Stimulated activated CD8-positive, alpha-beta memory T cell treated with anti-CD3 and anti-CD28 coated beads, Interleukin-7, amount 100 ng/mL, for 1 hour (primary cell): Measurements from ENCODE around the gene HYKK.
A peak's percentile ranks its signal among the peaks of the same experiment; 100 is the strongest.
"Not testable (repeated sequence)": the region's sequence is repeated elsewhere in the genome, so short reads cannot be mapped to it uniquely, and the experiment has no call there.

Source experiments
- DNase-seq, 2 donors: peaks; one replicate each; pipeline ENCODE4 v3.0.0-alpha.2; 2020; ENCODE audit warnings: low read depth in 2 of 2

HYKK gene, protein sequence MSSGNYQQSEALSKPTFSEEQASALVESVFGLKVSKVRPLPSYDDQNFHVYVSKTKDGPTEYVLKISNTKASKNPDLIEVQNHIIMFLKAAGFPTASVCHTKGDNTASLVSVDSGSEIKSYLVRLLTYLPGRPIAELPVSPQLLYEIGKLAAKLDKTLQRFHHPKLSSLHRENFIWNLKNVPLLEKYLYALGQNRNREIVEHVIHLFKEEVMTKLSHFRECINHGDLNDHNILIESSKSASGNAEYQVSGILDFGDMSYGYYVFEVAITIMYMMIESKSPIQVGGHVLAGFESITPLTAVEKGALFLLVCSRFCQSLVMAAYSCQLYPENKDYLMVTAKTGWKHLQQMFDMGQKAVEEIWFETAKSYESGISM

DNA sequence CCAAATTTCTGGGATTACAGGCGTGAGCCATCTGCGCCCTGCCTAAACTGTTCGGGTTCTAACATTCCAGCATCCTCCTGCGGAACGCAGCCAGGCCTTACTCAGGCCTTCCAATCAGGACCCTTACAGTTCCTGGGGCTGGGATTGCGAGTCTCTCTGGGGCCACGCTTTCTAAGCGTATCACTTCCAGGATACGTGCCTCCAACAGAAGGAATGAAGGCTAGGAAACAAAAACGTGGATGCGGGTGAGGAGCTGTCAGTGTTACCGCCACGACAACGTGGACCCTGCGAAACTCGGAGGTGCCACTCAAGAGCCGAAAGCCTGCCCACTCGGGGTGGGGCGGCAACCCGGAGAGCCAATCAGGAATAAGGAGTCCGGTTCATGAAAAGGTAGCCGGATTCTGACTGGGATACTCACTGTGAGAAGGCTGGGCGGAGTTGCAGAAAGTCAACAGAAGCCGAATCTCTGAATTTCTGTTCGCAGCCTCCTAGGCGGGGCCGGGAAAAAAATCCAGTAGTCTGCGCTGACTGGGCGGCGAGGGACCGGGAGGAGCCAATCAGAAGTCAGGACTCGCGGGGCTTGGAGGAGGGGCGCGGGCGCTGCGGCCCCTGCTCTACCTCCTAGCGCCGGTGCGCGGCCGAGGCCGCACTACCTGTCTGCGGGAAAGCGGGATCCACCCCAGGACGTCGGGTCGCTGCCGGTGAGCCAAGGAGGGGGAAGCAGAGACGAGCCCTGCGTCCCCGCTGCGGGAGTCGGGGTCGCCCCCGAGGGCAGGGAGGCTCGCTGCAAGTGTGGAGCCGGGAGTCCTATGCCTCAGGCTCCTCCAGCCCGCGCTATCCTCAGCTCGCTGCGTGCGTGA lies at the start of gene HYKK:
Gene HYKK (plus strand): TSS at position 607 of the 860 bp plus-strand sequence. CDS start 5,512 bp downstream, outside the sequence.
- DNase-seq, result peak; percentile 24 to 36

DNA sequence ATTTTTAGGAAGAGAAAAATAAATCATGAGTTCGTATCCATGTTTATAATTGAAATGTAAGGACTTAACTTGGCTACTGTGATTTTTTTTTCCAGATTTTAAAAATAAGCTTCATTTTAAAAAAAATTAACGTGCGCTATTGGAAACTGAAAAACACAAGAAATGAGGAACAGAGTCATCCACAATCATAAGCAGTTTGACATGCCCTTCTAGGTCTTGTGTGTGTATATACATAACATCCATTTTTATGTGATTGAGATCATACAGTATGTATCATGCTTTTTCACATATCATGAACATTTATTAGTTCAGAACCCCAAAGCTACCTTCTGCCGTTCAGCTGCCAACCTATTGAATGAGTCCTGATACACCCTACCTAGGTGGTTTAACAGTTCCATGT lies 46.6 kb upstream of the HYKK start:
- no peak for DNase-seq

DNA sequence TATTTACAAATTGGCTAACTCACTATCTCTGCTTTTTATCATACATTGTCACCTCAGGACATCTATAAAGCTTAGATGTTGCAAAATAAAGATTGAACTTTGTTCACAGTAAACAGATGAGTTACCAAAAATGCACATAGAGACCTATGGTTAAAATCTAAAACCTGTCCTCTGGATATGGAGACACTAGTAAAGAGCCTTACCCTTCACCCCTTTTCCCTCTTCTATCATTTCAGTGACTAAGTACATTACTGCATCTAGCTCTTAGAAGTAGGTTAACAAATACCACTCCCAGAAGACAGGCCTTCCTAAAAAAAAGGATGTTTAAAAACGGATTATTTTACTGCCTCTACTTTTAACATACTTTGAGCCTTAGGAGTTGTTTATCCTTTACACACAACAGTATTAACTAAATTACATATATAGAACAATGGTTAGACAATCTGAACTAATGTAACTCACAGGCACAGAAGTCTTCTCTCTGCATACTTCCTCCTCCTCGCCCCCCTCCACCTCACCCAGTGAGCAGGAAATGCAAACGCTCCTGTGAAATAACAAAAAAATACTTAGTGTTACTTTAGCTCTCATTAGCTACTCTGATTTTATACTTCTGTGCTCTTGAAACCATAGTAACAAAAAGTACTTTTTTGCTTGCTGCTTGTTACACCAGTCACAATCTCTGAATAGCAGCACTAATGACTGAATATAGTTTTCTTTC lies 46.0 kb upstream of the HYKK start:
- DNase-seq, result peak in 1 of 2 donors; percentile 23

DNA sequence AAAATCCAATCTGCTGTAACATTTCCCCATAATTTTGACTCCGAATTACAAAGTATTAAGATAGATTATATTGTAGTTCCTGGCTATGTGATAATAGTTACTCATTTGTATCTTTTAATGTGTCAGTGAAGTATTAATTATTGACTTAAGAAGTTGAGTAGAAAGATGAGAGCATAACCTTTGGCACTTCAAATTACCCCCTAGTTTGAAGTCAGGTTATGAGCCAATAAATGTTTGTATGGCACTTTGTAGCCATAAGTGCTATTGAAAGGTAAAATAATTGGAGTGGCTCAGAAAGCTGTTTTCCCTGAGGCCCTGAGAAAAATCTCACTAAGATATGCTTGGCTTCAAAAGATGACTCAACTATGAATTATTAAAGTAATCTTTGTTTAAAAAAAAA lies 38.3 kb upstream of the HYKK start:
- no peak for DNase-seq

DNA sequence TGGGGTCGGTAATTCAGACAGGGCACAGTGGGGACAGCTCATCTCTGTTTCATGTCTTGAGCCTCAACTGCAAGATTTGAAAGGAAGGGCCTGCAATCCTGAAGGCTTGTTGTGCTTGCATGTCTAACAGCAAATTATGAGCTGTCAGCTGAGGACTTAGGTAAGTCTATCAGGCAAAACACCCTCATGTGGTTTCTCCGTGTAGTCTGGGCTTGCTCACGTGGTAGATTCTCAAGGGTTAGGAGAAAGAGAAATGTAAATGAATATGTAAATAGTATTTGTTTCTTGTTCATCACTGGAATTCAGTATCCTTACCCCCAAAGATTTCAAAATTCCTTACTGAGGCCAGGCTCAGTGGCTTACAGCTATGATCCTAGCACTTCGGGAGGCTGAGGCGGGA lies 30.1 kb upstream of the HYKK start:
- DNase-seq, result no peak

DNA sequence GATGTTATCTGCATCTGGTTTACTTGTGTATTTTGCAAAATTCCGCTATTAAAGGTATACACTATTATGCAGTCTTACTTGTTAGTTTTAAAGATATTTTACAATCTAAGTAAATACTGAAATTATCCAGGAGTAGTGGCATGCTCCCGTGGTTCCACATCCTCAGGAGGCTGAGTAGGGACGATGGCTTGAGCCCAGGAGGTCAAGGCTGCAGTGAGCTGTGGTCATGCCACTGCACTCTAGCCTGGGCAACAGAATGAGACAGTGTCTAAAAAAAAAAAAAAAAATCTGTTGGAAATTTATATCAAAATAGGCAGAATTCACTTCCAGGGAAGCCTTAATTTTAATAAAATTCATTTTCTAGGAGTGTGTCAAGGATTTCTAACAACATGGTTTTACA lies 27.7 kb upstream of the HYKK start:
- DNase-seq, result no peak

DNA sequence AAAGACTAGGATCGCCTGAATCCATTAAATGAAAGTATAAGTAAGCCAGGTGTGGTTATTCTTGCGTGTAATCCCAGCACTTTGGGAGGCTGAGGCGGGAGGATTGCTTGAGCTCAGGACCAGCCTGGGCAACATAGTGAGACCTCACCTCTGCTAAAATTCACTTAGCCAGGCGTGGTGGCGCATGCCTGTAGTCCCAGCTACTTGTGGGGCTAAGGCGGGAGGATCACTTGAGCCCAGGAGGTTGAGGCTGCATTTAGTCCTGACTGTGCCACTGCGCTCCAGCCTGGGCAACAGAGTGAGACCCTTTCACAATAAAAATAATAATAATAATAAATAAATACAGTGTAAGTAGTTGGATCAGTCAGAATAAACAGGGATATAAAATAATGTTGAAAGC lies 25.5 kb upstream of the HYKK start:
- DNase-seq, result no peak

DNA sequence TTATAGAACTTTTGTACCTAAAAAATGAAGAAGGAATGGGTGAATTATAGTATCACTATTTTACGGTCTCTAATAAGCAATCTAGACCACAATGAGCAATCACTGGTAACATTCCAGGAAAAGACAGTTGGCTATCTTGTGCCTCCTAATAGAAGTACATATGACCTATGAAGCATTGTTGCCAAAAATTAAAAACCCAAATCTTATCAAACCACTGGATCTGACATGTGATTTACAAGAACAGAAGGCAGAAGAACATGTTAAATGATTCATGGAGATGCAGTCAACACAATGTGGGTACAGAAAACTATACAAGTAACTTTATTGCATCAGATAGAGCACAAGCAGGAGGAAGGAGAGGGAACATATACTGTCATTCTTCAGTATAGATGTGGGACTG lies 14.5 kb upstream of the HYKK start:
- DNase-seq, result no peak

DNA sequence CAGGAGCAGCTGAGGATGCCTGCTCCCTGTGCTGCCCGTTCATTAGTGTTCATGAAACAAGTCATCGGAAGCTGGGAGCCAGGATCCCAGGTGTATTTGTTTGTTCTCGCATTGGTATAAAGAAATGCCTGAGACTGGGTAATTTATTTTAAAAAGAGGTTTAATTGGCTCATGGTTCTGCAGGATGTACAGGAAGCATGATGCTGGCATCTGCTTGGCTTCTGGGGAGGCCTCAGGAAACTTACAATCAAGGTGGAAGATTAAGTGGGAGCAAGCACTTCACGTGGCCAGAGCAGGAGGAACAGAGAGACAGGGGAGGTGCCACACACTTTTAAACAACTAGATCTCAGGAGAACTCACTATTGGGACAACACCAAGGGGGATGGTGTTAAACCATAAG lies 5.5 kb upstream of the HYKK start:
- DNase-seq, result no peak

DNA sequence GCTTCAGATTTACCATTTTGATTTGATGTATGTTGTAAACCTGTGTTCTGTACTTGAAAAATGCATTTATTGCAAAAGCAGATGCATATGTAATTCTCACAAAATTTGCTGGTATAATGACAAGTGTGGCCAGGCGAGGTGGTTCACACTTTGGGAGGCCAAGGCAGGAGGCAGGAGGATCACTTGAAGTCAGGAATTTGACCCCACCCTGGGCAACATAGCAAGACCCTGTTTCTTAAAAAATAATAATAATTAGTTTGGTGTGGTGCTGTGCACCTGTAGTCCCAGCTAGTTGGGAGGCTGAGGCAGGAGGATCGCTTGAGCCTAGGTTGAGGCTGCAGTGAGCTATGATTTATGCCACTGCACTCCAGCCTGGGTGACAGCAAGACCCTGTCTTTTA lies 4.7 kb upstream of the HYKK start:
- DNase-seq, result no peak

DNA sequence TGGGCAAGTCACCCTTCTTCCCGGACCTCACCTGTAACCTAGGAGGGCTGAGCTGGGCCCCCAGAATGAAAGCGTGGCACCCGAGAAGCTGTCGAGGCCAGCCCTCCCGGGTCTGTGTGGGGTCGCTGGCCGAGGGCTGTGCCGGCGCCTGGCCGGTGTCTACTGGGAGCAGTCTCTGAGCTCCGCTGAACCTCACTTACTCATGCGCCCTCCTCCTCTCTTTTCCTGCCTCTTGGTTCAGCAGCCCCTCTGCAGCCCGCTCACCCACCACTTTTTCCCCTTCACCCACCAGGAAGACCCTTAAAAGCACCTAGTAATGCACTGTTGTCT lies 419 bp downstream of the HYKK start:
- DNase-seq, result no peak

DNA sequence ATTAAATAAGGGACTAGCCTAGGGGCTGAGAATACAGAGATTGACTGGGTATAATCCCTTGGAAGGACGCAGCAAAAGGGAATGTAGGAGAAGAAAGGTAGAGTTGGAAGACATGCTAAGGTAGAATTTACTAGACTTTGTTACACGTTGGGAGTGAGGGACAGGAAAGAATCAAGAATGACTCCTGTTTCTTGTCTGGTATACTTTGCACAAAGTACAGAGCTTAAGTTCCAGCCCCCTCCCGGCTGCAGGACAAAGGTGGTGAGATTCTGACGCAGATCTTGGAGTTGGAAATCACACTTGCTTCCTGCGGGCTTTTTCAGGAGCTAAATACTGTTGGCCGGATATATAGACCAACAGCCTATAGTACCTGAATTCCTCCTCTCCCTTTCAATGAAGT lies 895 bp downstream of the HYKK start:
- no peak for DNase-seq

DNA sequence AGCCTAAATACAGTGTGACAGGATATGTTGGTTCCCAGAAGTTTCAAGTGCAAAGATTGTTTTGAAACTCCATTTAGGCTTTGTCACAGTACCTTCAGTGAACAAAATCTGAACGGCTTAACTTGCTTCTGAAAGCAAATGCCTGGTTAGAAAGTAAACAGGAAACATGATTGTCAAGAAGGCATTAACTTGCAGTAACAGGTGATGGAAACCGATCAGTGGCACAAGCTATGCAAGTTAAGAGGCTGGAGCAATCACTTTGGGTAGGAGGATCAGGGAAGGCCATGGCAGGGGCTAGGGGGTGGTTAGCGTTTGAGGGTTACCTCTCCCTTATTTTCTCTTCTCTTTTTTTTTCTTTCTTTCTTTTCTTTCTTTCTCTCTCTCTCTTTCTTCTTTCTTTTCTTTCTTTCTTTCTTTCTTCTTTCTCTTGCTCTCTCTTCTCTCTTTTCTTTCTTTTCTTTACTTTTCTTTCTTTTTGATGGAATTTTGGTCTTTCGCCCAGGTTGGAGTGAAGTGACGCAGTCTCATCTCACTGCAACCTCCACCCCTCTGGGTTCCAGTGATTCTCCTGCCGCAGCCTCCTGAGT lies 2.4 kb downstream of the HYKK start:
- no peak for DNase-seq

DNA sequence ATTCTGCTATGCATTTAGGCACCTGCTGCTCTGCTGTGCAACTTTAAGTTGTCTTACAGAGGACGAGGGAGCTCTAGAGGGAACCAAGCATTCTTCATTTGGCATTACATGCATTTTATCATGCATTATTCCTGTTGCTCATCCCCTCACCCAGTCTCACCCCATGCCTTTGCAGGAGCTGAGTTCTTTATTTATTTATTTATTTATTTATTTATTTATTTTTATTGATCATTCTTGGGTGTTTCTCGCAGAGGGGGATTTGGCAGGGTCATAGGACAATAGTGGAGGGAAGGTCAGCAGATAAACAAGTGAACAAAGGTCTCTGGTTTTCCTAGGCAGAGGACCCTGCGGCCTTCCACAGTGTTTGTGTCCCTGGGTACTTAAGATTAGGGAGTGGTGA lies 12.7 kb downstream of the HYKK start:
- not testable (repeated sequence) for DNase-seq

DNA sequence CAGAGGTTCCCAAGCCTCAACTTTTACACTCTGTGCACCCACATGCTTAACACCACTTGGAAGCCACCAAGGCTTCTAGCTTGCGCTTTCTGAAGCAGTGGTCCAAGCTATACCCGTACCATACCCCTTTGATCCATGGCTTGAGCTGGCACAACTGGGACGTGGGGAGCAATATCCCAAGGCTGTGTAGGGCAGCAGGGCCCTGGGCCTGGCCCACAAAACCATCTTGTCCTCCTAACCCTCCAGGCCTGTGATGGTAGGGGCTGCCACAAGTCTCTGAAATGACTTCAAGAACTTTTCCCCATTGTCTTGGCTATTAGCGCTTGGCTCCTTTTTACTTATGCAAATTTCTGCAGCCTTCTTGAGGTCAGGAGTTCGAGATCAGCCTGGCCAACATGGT lies 16.9 kb downstream of the HYKK start:
- DNase-seq, result no peak

DNA sequence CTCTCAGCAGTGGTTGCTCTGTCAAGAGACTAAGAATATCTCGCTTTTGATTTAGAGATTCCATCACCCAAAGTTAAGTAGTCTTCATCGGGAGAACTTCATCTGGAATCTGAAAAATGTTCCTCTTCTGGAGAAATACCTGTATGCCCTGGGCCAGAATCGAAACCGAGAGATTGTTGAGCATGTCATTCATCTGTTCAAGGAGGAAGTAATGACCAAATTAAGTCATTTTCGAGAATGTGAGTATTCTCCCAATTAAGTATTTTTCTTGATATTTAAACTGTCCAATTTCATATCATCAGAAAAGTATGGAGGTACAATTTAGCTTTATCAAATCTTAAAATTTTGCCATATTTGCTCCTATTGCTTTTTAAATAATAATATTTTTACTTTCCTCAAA lies 19.9 kb downstream of the HYKK start:
- DNase-seq, result no peak

DNA sequence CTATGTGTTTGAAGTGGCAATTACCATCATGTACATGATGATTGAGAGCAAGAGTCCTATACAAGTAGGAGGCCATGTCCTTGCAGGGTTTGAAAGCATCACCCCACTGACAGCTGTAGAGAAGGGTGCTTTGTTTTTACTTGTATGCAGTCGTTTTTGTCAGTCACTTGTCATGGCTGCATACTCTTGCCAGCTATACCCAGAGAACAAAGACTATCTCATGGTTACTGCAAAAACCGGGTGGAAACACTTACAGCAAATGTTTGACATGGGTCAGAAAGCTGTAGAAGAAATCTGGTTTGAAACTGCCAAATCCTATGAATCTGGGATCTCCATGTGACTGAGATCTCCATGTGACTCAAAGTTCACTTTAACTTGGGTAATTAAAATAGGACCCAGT lies 26.0 kb downstream of the HYKK start:
- DNase-seq, result no peak

DNA sequence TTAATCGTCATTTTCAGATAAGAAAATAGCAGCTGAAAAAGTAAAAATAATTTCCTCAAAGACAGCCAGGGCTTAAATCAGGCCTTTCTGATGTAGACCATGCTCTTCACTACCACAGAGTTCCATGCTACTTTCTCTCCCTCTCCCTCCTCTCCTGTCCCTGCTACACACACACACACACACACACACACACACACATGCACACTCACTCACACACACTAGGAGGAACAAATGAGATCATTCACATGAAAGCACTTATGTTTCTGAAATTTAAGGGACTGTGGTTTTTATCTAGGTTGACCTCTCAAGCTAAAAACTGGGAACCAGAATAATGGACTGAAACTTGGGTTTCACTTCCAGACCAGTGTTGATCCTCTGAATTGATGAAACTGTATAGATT lies 28.8 kb downstream of the HYKK start:
- no peak for DNase-seq

DNA sequence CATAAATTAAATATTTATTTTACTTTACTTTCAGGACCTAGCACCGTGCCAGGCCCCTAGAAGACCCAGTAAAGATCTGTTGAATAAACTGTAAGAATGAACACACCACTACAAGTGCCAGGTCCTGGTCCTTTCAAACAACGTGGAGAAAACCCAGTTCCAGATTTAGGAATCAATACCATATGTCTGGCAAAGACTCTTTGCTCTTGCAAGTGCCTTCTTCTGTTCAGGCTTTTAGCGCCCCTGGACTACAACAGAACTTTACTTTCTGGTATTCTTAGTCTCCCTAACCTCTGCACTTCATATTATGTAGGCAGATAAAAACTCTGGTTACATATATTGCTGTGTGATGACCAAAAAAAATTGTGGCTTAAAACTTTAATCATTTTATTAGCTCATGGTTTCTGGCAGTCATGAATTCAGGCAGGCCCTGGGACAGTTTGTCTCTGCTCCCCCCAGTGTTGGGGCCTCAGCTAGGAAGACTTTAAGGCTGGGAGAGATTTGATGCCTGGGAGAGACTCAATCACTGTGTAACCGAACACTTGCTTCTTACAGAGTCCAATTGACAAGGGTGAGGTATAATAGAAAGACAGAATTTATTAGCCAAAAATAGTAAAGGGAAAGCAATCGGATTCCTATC lies 30.0 kb downstream of the HYKK start:
- DNase-seq, result no peak

DNA sequence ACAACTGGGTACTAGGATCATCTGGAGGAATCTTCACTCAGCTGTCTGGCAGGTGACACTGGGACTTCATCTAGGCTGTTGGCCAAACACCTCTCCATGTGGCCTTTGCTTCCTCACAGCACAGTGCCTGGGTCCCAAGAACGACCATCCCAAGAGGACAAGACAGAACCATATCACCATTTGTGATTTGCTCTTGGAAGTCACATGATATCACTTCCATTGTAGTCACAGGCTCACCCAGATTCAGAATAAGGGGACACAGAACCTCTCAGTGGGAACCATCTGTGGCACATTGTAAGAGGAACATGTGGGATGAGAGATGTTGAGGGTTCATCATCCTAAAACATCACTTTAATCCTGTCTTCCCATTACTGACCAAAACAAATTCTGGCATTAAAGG lies 31.0 kb downstream of the HYKK start:
- no peak for DNase-seq

DNA sequence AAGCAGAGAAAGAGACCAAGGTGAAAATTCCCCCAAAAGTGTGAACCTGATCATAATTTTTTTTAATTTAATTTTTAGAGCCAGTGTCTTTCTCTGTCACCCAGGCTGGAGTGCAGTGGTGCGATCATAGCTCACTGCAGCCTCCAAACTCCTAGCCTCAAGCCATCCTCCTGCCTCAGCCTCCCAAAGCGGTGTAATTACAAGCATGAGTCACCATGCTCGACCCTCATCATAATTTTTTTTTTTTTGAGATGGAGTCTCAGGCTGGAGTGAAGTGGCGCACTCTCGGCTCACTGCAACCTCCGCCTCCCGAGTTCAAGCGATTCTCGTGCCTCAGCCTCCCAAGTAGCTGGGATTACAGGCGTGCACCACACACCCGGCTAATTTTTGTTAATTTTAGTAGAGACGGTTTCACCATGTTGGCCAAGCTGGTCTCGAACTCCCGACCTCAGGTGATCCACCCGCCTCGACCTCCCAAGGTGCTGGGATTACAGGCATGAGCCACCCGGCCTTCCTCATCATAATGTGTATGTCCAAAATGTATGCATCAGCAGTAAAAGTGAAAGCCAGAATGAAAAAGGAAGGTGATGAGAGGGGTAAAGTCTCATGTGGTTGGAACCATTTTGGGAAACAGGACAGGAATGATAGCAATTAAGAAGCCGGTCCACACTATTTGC lies 32.2 kb downstream of the HYKK start:
- DNase-seq, result not testable (repeated sequence)
